ENCODE data around the gene MAD2L2.
"Not testable (repeated sequence)": the region's sequence is repeated elsewhere in the genome, so short reads cannot be mapped to it uniquely, and the experiment has no call there.

Gene MAD2L2

GRCh38 chr1:11645270-11645669 lies 35.7 kb downstream of the MAD2L2 start:
- Histone ChIP-seq H3K27ac (no peak overlapping the region), H3K4me3 (no peak overlapping the region), H3K36me3 (ENCODE audit: insufficient read depth, low read length) (no peaks in the 10 kb centered on the region), H3K9ac (ENCODE audit: insufficient read length) (no peak overlapping the region), H3K9me3 (ENCODE audit: low read depth, low read length) (no peaks in the 10 kb centered on the region)
- no peak for DNase-seq (ENCODE audit: low read depth, low spot score)
- TF ChIP-seq FOXP2 (optimal IDR thresholded peaks at IDR 0.05; ENCODE audit: control extremely low read depth, extremely low read length, insufficient read depth) = no peak
- no peak for TF ChIP-seq POLR2AphosphoS5 (IDR thresholded peaks at IDR 0.05; ENCODE audit: borderline replicate concordance, low read depth, low read length)
- no peak for TF ChIP-seq EZH2 (IDR thresholded peaks at IDR 0.05)

GRCh38 chr1:11643782-11644181 lies 37.2 kb downstream of the MAD2L2 start:
- TF ChIP-seq FOXP2 (optimal IDR thresholded peaks at IDR 0.05; ENCODE audit: control extremely low read depth, extremely low read length, insufficient read depth) (no peak), EZH2 (IDR thresholded peaks at IDR 0.05) (no peak), POLR2AphosphoS5 (IDR thresholded peaks at IDR 0.05; ENCODE audit: borderline replicate concordance, low read depth, low read length) (no peak)
- no peak overlapping the region for H3K9ac ChIP-seq (ENCODE audit: insufficient read length)
- no peak for DNase-seq (ENCODE audit: low read depth, low spot score)

GRCh38 chr1:11642418-11643017 lies 38.4 kb downstream of the MAD2L2 start:
- H3K4me3 ChIP-seq; H3K9me3 ChIP-seq (ENCODE audit: low read depth, low read length); H3K9ac ChIP-seq (ENCODE audit: insufficient read length); H3K36me3 ChIP-seq (ENCODE audit: insufficient read depth, low read length); H3K27ac ChIP-seq: not testable (repeated sequence)
- DNase-seq (ENCODE audit: low read depth, low spot score) = peak; percentile 28

More at GRCh38 chr1:11643782-11644181, 37.2 kb downstream of the MAD2L2 start:
- Histone ChIP-seq H3K36me3 (ENCODE audit: insufficient read depth, low read length) (no peaks in the 10 kb centered on the region), H3K9me3 (ENCODE audit: low read depth, low read length) (no peaks in the 10 kb centered on the region), H3K4me3 (no peak overlapping the region), H3K27ac (no peak overlapping the region)

- no peak overlapping the region for H3K9ac ChIP-seq (ENCODE audit: insufficient read length)
- H3K36me3 ChIP-seq (ENCODE audit: insufficient read depth, low read length) = no peaks in the 10 kb centered on the region
- DNase-seq (ENCODE audit: low read depth, low spot score) = no peak
- H3K9me3 ChIP-seq (ENCODE audit: low read depth, low read length) = no peaks in the 10 kb centered on the region
- H3K4me3 ChIP-seq = no peak overlapping the region
- H3K27ac ChIP-seq = no peak overlapping the region
- TF ChIP-seq POLR2AphosphoS5 (IDR thresholded peaks at IDR 0.05; ENCODE audit: borderline replicate concordance, low read depth, low read length) (no peak), FOXP2 (optimal IDR thresholded peaks at IDR 0.05; ENCODE audit: control extremely low read depth, extremely low read length, insufficient read depth) (no peak)
Measured at GRCh38 chr1:11641776-11642305, 39.1 kb downstream of the MAD2L2 start.

- DNase-seq (ENCODE audit: low read depth, low spot score) = no peak
- TF ChIP-seq POLR2AphosphoS5 (IDR thresholded peaks at IDR 0.05; ENCODE audit: borderline replicate concordance, low read depth, low read length) = no peak
- no peak for TF ChIP-seq FOXP2 (optimal IDR thresholded peaks at IDR 0.05; ENCODE audit: control extremely low read depth, extremely low read length, insufficient read depth)
- no peak for TF ChIP-seq EZH2 (IDR thresholded peaks at IDR 0.05)
- Histone ChIP-seq H3K27ac (no peak overlapping the region), H3K36me3 (ENCODE audit: insufficient read depth, low read length) (no peaks in the 10 kb centered on the region), H3K4me3 (no peak overlapping the region), H3K9me3 (ENCODE audit: low read depth, low read length) (no peaks in the 10 kb centered on the region), H3K9ac (ENCODE audit: insufficient read length) (no peak overlapping the region)
Measured at GRCh38 chr1:11640944-11641343, 40.0 kb downstream of the MAD2L2 start.

- Histone ChIP-seq H3K9ac (ENCODE audit: insufficient read length) (no peak overlapping the region), H3K9me3 (ENCODE audit: low read depth, low read length) (no peaks in the 10 kb centered on the region), H3K4me3 (no peak overlapping the region), H3K36me3 (ENCODE audit: insufficient read depth, low read length) (no peaks in the 10 kb centered on the region), H3K27ac (no peak overlapping the region)
- DNase-seq (ENCODE audit: low read depth, low spot score) = no peak
- no peak for TF ChIP-seq POLR2AphosphoS5 (IDR thresholded peaks at IDR 0.05; ENCODE audit: borderline replicate concordance, low read depth, low read length)
- TF ChIP-seq EZH2 (IDR thresholded peaks at IDR 0.05) = no peak
- no peak for TF ChIP-seq FOXP2 (optimal IDR thresholded peaks at IDR 0.05; ENCODE audit: control extremely low read depth, extremely low read length, insufficient read depth)
Measured at GRCh38 chr1:11640101-11640500, 40.8 kb downstream of the MAD2L2 start.

GRCh38 chr1:11639372-11639771 lies 41.6 kb downstream of the MAD2L2 start:
- H3K27ac ChIP-seq = no peak overlapping the region
- no peaks in the 10 kb centered on the region for H3K36me3 ChIP-seq (ENCODE audit: insufficient read depth, low read length)
- H3K9ac ChIP-seq (ENCODE audit: insufficient read length) = no peak overlapping the region
- TF ChIP-seq FOXP2 (optimal IDR thresholded peaks at IDR 0.05; ENCODE audit: control extremely low read depth, extremely low read length, insufficient read depth) = no peak
- TF ChIP-seq EZH2 (IDR thresholded peaks at IDR 0.05) = no peak
- no peak for TF ChIP-seq POLR2AphosphoS5 (IDR thresholded peaks at IDR 0.05; ENCODE audit: borderline replicate concordance, low read depth, low read length)
- DNase-seq (ENCODE audit: low read depth, low spot score) = no peak
- H3K4me3 ChIP-seq = no peak overlapping the region
- no peaks in the 10 kb centered on the region for H3K9me3 ChIP-seq (ENCODE audit: low read depth, low read length)

GRCh38 chr1:11638121-11638520 lies 42.8 kb downstream of the MAD2L2 start:
- no peak for DNase-seq (ENCODE audit: low read depth, low spot score)
- no peaks in the 10 kb centered on the region for H3K36me3 ChIP-seq (ENCODE audit: insufficient read depth, low read length)
- no peak overlapping the region for H3K9ac ChIP-seq (ENCODE audit: insufficient read length)
- TF ChIP-seq POLR2AphosphoS5 (IDR thresholded peaks at IDR 0.05; ENCODE audit: borderline replicate concordance, low read depth, low read length) (no peak), EZH2 (IDR thresholded peaks at IDR 0.05) (no peak), FOXP2 (optimal IDR thresholded peaks at IDR 0.05; ENCODE audit: control extremely low read depth, extremely low read length, insufficient read depth) (no peak)
- no peak overlapping the region for H3K27ac ChIP-seq
- H3K9me3 ChIP-seq (ENCODE audit: low read depth, low read length) = no peaks in the 10 kb centered on the region
- no peak overlapping the region for H3K4me3 ChIP-seq

All from SK-N-MC (cell line).